ENCODE measurements around the gene WWC1.

Gene WWC1

GRCh38 chr5:168359820-168360460 is 68.5 kb downstream of the WWC1 start:
- DNase-seq (ENCODE audit: insufficient read length, low spot score) (no peak), FAIRE-seq (no peak)

- no peak for FAIRE-seq
- no peak for DNase-seq (ENCODE audit: insufficient read length, low spot score)
These were observed 69.3 kb downstream of the WWC1 start for GRCh38 chr5:168360521-168361285.

GRCh38 chr5:168362097-168362885 is 70.8 kb downstream of the WWC1 start:
- no peak for DNase-seq (ENCODE audit: insufficient read length, low spot score)
- FAIRE-seq = no peak

GRCh38 chr5:168364151-168364661 is 72.8 kb downstream of the WWC1 start:
- no peak for DNase-seq (ENCODE audit: insufficient read length, low spot score)
- no peak for FAIRE-seq

- no peak for DNase-seq (ENCODE audit: insufficient read length, low spot score)
- no peak for FAIRE-seq
These were observed 73.5 kb downstream of the WWC1 start for GRCh38 chr5:168364750-168365550.

- FAIRE-seq = no peak
- DNase-seq (ENCODE audit: insufficient read length, low spot score) = no peak
These were observed 74.2 kb downstream of the WWC1 start for GRCh38 chr5:168365581-168366081.

- FAIRE-seq (no peak), DNase-seq (ENCODE audit: insufficient read length, low spot score) (no peak)
These were observed 74.7 kb downstream of the WWC1 start for GRCh38 chr5:168366116-168366515.

GRCh38 chr5:168368854-168369253 is 77.4 kb downstream of the WWC1 start:
- no peak for FAIRE-seq
- DNase-seq (ENCODE audit: insufficient read length, low spot score) = no peak

GRCh38 chr5:168370831-168371230 is 79.4 kb downstream of the WWC1 start:
- DNase-seq (ENCODE audit: insufficient read length, low spot score) (no peak), FAIRE-seq (no peak)

- FAIRE-seq = no peak
These were observed 81.0 kb downstream of the WWC1 start for GRCh38 chr5:168372356-168372946.

GRCh38 chr5:168374532-168374931 is 83.1 kb downstream of the WWC1 start:
- DNase-seq (ENCODE audit: insufficient read length, low spot score) = no peak
- no peak for FAIRE-seq

More at GRCh38 chr5:168372356-168372946, 81.0 kb downstream of the WWC1 start:
- DNase-seq (ENCODE audit: insufficient read length, low spot score) = no peak

- no peak for FAIRE-seq
- no peak for DNase-seq (ENCODE audit: insufficient read length, low spot score)
These were observed 83.8 kb downstream of the WWC1 start for GRCh38 chr5:168375214-168375613.

GRCh38 chr5:168377525-168377924 is 86.1 kb downstream of the WWC1 start:
- no peak for DNase-seq (ENCODE audit: insufficient read length, low spot score)
- no peak for FAIRE-seq

GRCh38 chr5:168378741-168379140 is 87.3 kb downstream of the WWC1 start:
- FAIRE-seq = no peak
- DNase-seq (ENCODE audit: insufficient read length, low spot score) = no peak

GRCh38 chr5:168382421-168382820 is 91.0 kb downstream of the WWC1 start:
- no peak for DNase-seq (ENCODE audit: insufficient read length, low spot score)
- FAIRE-seq = no peak

- no peak for FAIRE-seq
- DNase-seq (ENCODE audit: insufficient read length, low spot score) = no peak
These were observed 99.0 kb downstream of the WWC1 start for GRCh38 chr5:168390491-168390890.

GRCh38 chr5:168393773-168394172 is 102.3 kb downstream of the WWC1 start:
- no peak for DNase-seq (ENCODE audit: insufficient read length, low spot score)

GRCh38 chr5:168400429-168401220 is 109.2 kb downstream of the WWC1 start:
- FAIRE-seq (no peak), DNase-seq (ENCODE audit: insufficient read length, low spot score) (no peak)

More at GRCh38 chr5:168393773-168394172, 102.3 kb downstream of the WWC1 start:
- FAIRE-seq = no peak

GRCh38 chr5:168401226-168401625 is 109.8 kb downstream of the WWC1 start:
- FAIRE-seq (no peak), DNase-seq (ENCODE audit: insufficient read length, low spot score) (no peak)
